A673 (cell line): ENCODE data around the gene HDHD2.
"Not testable (repeated sequence)": the region's sequence is repeated elsewhere in the genome, so short reads cannot be mapped to it uniquely, and the experiment has no call there.

Experiments used
- EZH2 ChIP-seq: fragments of 200-600 bp; sonication (generic); IDR thresholded peaks from 2 replicates; pipeline ENCODE4 v1.6.1; 2017; ENCODE audit warnings: borderline replicate concordance, low read depth, mild to moderate bottlenecking, mixed read lengths, antibody characterized with exemption, low read length; ENCODE audit not compliant: poor library complexity, severe bottlenecking
- TF ChIP-seq, protein P1 (sequence below): fragments of 300-800, 200-600 bp; sonication (generic); conservative IDR thresholded peaks from 2 replicates; pipeline ENCODE4 v1.5.1; 2017; ENCODE audit warnings: low read depth, mild to moderate bottlenecking, antibody characterized with exemption, low read length, moderate library complexity, mixed read lengths

DNA sequence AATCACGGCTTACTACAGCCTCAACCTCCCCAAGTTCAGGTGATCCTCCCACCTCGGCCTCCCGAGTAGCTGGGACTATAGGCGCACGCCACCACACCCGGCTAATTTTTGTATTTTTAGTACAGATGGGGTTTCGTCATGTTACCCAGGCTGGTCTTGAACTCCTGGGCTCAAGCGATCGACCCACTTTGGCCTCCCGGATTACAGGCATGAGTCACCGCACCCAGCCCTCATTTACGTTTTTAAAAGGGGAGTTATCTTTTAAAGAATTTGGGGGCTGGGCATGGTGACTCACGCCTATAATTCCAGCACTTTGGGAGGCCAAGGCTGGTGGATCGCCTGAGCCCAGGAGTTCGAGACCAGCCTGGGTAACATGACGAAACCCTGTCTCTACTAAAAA lies 8.1 kb upstream of the HDHD2 start:
- TF ChIP-seq, protein P1, sequence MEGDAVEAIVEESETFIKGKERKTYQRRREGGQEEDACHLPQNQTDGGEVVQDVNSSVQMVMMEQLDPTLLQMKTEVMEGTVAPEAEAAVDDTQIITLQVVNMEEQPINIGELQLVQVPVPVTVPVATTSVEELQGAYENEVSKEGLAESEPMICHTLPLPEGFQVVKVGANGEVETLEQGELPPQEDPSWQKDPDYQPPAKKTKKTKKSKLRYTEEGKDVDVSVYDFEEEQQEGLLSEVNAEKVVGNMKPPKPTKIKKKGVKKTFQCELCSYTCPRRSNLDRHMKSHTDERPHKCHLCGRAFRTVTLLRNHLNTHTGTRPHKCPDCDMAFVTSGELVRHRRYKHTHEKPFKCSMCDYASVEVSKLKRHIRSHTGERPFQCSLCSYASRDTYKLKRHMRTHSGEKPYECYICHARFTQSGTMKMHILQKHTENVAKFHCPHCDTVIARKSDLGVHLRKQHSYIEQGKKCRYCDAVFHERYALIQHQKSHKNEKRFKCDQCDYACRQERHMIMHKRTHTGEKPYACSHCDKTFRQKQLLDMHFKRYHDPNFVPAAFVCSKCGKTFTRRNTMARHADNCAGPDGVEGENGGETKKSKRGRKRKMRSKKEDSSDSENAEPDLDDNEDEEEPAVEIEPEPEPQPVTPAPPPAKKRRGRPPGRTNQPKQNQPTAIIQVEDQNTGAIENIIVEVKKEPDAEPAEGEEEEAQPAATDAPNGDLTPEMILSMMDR, result not testable (repeated sequence)
- not testable (repeated sequence) for TF ChIP-seq EZH2
